ENCODE results near the gene RERE.
"Not testable (repeated sequence)": the region's sequence is repeated elsewhere in the genome, so short reads cannot be mapped to it uniquely, and the experiment has no call there.

DNA sequence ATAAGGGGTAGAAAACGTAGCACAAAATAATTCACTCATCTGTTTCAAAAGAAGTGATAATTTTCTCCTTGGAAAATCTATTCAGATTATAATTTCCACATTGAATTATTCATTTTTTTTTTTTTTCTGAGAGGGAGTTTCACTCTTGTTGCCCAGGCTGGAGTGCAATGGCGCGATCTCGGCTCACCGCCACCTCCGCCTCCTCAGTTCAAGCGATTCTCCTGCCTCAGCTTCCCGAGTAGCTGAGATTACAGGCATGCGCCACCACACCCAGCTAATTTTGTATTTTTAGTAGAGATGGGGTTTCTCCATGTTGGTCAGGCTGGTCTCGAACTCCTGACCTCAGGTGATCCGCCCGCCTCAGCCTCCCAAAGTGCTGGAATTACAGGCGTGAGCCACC lies 1.3 kb upstream of the RERE start:
- TF ChIP-seq CTCF (IDR thresholded peaks at IDR 0.05; ENCODE audit: borderline replicate concordance, extremely low read depth, low read length, poor library complexity, severe bottlenecking); EZH2 (IDR thresholded peaks at IDR 0.05; ENCODE audit: borderline replicate concordance, low read depth, low read length, severe bottlenecking): not testable (repeated sequence)
